Inflammatory macrophage (primary cell): ENCODE measurements around the gene ZBTB46.
A peak's percentile ranks its signal among the peaks of the same experiment; 100 is the strongest.
"Not testable (repeated sequence)": the region's sequence is repeated elsewhere in the genome, so short reads cannot be mapped to it uniquely, and the experiment has no call there.

ENCODE experiments used
- DNase-seq, 2 donors: peaks; one replicate each; pipeline ENCODE4 v3.0.0-alpha.2; 2020 to 2022

Gene ZBTB46

GRCh38 chr20:63857764-63858392 lies 26.8 kb upstream of the ZBTB46 start:
- DNase-seq, result no peak

- DNase-seq, result no peak
These were observed 25.0 kb upstream of the ZBTB46 start for GRCh38 chr20:63856098-63856511.

GRCh38 chr20:63855363-63856097 lies 24.5 kb upstream of the ZBTB46 start:
- DNase-seq, result no peak

- no peak for DNase-seq
These were observed 23.8 kb upstream of the ZBTB46 start for GRCh38 chr20:63854766-63855362.

GRCh38 chr20:63854069-63854765 lies 23.2 kb upstream of the ZBTB46 start:
- DNase-seq, result peak; percentile 53 to 81

GRCh38 chr20:63853733-63854068 lies 22.6 kb upstream of the ZBTB46 start:
- DNase-seq, result not testable (repeated sequence)

DNA sequence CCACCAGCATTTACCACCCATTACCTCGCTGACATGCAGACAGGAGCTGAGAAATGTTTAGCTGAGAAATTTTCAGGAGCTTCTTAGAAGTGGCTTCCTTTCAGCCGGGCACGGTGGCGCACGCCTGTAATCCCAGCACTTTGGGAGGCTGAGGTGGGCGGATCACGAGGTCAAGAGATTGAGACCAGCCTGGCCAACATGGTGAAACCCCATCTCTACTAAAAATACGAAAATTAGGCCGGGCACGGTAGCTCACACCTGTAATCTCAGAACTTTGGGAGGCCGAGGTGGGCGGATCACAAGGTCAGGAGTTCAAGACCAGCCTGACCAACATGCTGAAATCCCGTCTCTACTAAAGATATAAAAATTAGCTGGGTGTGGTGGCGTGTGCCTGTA lies 20.5 kb upstream of the ZBTB46 start:
- DNase-seq, result not testable (repeated sequence)

DNA sequence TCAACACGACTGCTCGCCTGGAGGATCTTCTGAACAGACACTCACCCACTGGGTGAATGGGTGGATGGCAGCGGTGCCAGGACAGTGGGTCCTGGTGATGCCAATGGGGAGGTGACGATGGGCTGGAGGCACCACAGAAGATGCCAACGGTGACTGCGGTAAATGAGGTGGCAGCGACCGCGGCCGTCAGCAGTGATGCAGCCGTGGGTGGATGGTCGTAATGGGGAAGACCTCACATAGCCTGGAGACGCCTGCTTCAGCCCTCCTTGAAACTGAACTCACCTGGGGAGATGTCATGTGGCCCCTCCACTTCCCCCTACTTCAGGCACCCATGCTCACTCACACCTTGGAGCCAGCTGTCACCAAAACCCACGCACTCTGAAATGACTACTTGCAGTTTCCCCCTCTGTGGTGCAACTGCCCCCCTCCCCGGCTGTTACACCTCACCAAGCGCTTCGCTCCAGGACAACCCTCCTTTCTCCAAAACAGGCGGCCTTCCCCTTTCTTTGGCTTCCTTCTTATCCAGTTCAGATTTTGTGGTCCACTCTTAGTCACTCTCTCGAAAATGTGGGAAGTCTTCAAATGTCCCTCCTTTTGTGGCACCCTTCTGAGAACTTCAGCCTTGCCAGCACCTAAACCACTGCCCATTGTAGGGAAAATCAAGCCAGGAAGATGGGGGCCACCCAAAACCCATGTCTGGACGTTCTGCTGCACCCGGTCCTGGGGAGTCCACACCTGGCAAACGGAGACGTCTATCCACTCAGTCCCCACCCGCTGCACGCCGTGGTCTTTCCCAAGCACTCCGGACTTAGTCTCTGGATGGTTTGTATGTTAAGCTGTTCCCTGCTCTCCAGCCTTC lies 19.9 kb upstream of the ZBTB46 start:
- DNase-seq, result peak; percentile 60 to 77

GRCh38 chr20:63848003-63848911 lies 17.2 kb upstream of the ZBTB46 start:
- peak in 1 of 2 donors; percentile 58 for DNase-seq

DNA sequence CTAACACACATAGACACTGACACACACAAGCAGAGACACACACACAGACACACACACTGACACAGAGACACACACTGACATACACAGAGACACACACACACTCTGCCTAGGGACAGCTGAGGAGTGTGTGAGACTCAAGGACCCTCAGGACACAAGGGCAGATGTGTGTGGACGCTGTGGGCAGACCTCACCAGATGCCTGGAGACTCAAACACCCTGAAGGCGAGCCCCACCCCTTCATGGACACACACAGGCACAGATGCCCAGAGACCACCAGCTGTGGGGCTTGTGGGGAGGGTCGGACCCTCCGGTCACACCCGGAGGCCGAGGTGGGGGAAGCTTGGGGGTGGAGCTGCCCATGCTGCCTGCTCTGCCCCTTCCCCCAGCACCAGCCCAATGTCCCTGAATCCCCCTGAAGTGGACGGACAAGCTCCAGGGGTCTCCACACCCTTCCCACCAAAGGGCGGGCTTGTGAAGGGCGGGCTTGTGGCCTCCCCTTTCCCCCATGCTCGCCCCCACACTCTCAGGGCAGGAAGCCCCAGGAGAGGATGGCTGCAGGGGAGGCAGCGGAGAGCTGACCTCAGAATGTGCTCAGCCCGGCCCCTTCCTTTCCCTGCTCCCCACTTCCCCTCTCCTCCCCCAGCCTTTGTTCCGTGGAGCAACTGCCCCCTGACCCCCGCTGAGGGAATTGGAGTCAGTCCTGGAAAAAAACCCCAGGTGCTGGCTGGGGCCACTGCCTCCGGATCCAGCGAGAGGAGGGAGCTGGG lies 16.4 kb upstream of the ZBTB46 start:
- peak in 1 of 2 donors; percentile 52 for DNase-seq

DNA sequence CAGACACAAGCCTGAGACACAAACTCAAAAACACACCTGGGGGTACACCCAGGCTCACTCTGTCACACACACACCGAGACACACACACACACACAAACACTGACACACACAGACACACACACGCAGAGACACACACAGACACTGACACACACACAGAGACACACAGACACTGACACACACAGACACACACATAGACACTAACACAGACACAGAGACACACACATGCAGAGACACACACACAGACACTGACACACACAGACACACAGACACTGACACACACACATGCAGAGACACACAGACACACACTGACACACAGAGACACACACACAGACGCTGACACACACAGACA lies 15.8 kb upstream of the ZBTB46 start:
- DNase-seq, result no peak

DNA sequence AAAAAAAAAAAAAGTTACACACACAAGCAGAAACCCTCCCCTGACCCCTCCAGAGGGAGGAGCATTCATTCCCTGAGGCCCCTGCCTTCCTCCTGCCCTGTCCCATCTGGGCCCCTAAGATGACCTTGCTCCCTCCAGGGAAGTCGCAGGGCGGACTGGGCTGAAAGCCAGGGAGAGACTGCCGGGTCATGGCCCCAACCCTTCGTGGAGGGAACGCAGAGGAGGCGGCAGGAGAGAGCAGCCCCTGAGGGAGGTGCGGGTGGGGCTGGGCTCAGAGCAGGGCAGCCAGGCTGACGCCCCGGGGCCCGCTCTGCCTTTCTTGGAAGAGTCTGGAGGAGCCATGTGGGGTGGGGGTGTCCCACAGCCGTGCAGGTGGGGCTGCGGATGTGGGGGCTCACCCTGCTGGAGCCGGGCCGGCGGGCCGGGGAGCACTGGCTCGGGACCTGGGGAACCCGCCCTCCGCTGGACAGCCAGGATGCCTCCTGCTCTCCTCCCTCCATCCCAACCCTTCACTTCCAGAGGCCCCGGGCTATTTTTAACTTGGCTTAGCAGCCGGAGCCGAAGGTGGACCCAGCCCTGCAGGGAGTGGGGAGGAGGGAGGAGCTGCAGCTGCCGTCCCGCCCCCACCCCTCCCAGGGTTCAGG lies 15.2 kb upstream of the ZBTB46 start:
- no peak for DNase-seq

DNA sequence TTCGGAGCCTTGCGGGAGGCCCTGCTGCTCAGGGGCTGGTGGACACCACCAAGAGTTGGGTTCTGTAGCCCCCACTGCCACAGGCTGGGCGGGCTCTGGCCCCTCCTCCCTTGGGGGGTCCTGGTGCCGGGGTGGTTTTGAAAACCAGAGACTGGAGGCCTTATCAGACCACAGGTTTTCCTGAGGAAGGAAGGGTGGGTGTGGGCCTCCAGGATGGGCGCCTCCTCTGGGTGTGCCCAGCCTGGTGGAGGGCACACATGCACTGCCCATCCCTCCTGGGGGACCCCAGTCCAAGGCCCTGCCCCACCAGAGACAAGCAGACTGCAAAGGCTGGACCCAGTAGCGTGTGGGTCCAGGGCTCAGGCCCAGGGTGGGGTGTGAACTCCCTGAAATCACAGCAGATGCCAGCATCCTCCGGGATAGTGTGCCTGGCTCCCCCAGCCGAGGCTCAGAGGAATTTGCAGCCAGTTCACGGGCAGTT lies 13.5 kb upstream of the ZBTB46 start:
- no peak for DNase-seq

DNA sequence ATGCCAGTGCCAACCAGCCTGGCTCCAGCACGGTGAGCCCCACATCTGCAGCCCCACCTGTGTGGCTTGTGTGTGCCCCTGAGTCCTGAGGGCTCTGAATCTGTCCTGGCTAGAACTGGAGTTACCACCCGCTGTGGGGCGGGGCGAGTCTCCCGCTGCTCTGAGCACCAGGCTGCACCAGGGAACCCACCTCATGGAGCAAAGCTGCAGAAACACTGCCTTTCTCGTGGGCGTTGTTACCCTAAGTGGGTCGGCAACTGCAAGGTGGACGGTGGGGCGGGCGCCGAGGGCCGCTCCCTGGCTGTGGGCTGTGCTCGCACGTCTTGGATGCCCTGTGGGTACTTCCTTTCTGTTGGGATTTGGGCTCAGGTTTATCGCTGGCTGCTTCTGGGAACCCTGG lies 12.7 kb upstream of the ZBTB46 start:
- DNase-seq, result no peak

DNA sequence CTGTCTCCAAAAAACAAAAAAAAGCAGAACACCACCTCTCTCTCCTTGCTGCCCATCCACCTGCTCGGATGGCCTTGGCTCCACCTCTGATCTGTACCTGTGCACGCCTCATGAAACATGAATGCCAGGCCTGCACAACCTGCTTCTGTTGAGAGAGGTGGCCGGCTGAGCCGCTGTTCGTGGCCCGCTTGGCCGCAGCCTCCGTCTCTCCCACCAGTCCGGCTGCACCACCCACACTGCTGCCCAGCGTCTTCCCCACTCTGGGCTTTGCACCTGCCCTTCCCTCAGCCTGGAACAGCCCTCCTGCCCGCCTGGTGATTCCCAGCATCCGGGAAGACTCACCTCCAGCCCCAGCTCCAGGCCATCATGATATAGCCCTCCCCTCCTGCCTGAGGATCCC lies 12.2 kb upstream of the ZBTB46 start:
- DNase-seq, result no peak

DNA sequence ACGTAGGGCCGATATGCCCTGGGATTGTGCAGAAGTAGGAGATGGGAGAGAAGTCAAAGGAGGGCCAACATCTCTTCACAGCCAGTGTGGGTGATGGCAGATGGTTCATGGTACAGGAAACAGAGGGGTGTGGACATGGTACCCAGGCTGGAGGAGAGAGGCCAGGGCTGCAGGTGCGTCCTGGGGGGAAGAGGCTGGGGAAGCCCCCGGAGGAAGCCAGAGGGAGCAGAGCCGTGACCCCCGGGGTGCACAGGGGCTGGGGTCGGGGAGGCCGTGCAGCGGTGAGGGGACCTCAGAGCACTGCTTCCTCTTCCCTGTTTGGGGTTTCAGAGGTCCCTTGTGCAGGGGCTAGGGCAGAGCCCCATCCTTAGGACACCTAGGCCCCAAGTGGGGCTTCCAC lies 11.2 kb upstream of the ZBTB46 start:
- DNase-seq, result no peak

- DNase-seq, result no peak
These were observed 9.4 kb upstream of the ZBTB46 start for GRCh38 chr20:63840405-63840828.

- no peak for DNase-seq
These were observed 8.6 kb upstream of the ZBTB46 start for GRCh38 chr20:63839620-63840019.

DNA sequence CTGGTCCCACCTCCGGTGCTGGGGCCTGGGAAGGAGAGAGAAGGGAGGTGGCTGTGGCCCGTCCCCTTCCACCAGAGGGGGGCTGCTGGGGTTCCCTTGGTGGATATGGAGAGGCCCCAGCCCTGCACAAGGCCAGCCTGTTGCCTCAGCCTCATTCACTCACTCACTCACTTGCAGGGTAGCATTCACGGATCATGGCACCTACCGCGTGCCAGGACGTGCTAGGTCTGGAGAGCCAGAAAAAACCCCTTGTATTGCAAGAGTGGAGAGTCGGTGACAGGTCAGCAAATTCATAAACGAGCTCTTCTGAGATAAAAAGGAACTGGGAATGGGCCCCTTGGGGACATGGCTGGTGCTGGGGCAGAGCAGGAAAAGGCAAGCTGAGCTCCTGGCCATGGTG lies 6.4 kb upstream of the ZBTB46 start:
- no peak for DNase-seq
